ENCODE measurements around the gene CAMKK2.

DNA sequence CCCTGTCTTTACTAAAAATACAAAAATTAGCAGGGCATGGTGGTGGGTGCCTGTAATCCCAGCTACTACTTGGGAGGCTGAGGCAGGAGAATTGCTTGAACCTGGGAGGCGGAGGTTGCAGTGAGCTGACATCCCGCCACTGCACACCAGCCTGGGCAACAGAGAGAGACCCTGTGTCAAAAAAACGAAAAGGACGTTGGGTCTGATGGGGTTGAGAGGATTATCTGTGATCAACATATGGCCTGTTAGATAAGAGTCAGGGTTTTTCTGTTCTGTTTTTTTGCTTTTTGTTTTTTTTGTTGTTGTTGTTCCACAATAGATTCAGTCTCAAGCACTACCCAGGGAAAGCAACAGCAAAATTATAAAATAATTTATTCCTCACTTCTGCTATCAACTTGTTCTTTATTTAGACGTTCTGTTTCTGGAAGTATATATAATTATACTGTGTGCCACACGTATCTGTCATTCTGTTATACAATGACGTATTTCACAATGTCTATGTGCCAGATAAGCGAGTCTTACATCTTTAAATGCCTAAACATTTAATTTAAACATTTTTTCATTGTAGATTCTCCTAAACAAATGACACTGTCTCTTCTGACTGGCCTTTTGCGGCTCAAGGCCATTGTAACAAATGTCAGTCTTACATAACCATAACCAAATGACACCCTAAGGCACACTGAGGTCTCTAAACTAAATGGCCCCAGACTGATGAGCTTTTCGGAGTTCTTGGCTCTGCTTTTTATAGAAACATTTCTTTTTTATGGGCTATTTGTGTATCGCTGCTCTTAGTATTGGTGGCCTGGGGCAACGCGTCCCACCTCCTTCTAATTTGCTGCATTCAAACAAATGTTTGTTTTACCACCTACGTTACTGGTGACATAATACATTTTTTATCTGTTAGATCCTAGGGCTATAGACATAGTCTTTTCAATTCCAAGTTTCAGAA is 93.8 kb downstream of the CAMKK2 start:
- TF ChIP-seq, protein P1, sequence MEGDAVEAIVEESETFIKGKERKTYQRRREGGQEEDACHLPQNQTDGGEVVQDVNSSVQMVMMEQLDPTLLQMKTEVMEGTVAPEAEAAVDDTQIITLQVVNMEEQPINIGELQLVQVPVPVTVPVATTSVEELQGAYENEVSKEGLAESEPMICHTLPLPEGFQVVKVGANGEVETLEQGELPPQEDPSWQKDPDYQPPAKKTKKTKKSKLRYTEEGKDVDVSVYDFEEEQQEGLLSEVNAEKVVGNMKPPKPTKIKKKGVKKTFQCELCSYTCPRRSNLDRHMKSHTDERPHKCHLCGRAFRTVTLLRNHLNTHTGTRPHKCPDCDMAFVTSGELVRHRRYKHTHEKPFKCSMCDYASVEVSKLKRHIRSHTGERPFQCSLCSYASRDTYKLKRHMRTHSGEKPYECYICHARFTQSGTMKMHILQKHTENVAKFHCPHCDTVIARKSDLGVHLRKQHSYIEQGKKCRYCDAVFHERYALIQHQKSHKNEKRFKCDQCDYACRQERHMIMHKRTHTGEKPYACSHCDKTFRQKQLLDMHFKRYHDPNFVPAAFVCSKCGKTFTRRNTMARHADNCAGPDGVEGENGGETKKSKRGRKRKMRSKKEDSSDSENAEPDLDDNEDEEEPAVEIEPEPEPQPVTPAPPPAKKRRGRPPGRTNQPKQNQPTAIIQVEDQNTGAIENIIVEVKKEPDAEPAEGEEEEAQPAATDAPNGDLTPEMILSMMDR (IDR thresholded peaks at IDR 0.05 in 8 of 11, conservative IDR thresholded peaks at IDR 0.05 in 3 of 11): no peak
- TF ChIP-seq POLR2AphosphoS5 (IDR thresholded peaks at IDR 0.05): no peak
